HuH-7 (cell line): ENCODE measurements around the gene BBS7.

Source experiments
- DNase-seq: peaks from one replicate; pipeline ENCODE4 v3.0.0; 2011; ENCODE audit warnings: low spot score

Gene BBS7

GRCh38 chr4:121790976-121791375 lies 79.3 kb downstream of the BBS7 start:
- DNase-seq = no peak

- no peak for DNase-seq
These were observed 80.1 kb downstream of the BBS7 start for GRCh38 chr4:121789960-121790829.

DNA sequence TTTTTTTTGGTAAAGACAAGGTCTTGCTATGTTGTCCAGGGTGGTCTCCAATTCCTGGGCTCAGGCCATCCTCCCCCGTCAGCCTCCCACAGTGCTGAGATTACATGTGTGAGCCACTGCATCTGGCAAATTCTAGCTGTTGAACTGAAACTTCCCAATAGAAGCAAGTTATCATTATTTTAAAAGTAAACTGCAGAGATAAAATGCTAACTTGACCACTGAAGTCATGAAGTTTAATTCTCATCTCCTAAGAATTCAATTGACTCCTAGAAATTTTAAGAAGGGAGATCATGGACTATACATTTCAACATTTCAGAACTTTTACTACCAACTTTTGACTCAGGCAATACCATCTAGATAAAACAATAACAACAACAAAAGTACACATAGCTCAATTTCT lies 80.8 kb downstream of the BBS7 start:
- DNase-seq = no peak

DNA sequence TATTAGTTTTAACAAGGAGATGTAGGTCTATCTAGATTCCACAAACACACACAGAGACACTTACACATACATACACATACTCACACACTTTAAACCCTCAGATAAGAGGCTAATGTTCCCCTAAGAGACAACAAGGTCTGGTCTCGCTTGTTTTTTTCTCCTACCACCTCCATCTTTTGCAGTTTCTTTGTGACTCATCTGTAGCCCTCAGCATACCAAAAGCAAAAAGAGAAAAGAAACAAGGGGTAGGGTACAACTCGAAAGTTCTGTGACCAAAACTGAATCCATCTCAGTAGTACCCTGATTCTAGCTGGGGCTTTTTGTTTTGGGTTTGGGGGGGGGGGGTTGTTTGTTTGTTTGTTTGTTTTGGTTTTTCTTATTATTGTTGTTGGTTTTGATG lies 81.4 kb downstream of the BBS7 start:
- no peak for DNase-seq

DNA sequence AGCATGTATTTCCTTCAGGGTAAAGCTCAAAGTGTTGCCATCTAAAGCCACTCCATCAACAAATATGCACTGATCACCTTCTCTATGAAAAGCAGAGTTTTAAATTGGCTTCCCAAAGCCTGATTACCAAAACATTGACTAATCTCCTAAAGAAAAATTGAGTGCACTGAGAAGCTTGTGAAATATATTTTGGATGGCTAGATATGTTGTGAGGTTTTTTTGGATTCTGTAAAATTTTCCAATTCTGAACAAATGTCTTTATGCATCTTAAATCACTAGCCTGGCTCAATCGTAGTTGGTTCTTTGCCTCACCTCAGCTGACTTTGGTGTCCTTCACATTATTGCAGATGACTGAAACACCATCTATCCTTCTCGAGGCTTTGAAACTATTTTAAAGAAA lies 84.1 kb downstream of the BBS7 start:
- no peak for DNase-seq

- no peak for DNase-seq
These were observed 84.8 kb downstream of the BBS7 start for GRCh38 chr4:121785479-121785878.

- no peak for DNase-seq
These were observed 85.3 kb downstream of the BBS7 start for GRCh38 chr4:121784975-121785374.

DNA sequence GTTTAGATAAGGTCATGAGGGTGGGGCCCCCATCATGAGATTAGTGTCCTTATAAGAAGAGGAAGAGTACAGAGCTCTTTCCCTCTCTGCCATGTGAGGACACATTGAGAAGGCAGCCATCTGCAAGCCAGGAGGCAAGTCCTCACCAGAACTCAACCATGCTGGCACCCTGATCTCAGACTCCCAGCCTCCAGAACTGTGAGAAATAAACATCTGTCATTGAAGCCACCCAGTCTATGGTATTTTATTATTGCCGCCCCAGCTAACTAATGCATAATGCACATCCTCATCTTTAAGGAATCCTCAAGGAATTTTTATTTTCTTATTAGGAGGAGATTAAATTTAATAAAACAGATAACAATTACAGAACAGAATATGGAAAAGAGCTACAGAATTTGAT lies 85.9 kb downstream of the BBS7 start:
- DNase-seq = no peak

GRCh38 chr4:121783210-121783609 lies 87.1 kb downstream of the BBS7 start:
- no peak for DNase-seq

DNA sequence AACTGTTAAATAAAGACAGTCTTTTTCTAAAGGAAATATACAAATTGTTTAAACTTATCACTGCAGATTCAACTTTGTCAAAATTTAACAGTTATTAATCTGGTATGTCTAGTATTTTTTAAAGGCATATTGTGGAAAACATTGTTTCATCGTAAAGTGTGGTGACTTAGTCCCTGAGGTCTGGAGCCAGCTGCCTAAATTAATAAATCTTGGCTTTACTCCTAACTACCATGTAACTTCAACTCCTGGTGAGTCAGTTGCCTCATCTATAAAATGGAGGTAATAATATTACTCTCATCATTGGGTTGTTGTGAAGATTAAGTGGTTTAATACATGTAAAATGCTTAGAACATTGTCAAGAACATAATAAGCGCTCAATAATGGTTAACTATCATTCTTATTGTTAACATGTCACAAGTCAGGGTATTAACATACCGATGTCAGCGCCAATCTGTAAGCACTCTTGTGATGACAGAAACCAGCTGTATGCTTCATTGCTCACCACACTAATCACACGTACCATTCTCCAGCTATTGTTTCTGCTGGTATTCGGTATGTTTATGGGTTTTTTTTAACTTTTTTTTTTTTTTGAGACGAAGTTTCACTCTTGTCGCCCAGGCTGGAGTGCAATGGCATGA lies 91.2 kb downstream of the BBS7 start:
- DNase-seq = no peak

GRCh38 chr4:121777625-121778024 lies 92.6 kb downstream of the BBS7 start:
- no peak for DNase-seq

- DNase-seq = no peak
These were observed 93.5 kb downstream of the BBS7 start for GRCh38 chr4:121776610-121777401.
